BJ (cell line): Measurements from ENCODE around the gene PKD2. TPM values are rescaled to one million over a fixed set of nuclear protein-coding genes. Genes with fewer than 3 reads are reported as not detected.

Source experiments
- CTCF ChIA-PET: fragments of 350-600 bp; formaldehyde crosslinking; extraction: SDS; loops from one replicate; lab custom pipeline; 2021; ENCODE audit warnings: antibody characterized with exemption, inconsistent platforms; lab: Yijun Ruan, JAX
- POLR2A ChIA-PET: fragments of 300-600 bp; sonication (Branson Sonifier 250); formaldehyde crosslinking; extraction: SDS; loops from one replicate; lab custom pipeline; 2021; ENCODE audit warnings: antibody characterized with exemption; lab: Charles Lee
- DNase-seq: peaks from one replicate; pipeline ENCODE4 v3.0.0-alpha.2; 2011; ENCODE audit warnings: low read depth
- H3K27me3 ChIP-seq: 2 replicates; pipeline ENCODE4 v1.6.0; 2011; ENCODE audit warnings: low read length; ENCODE audit not compliant: control insufficient read depth, insufficient read depth
- H3K36me3 ChIP-seq: 2 replicates; pipeline ENCODE4 v1.5.1; 2011; ENCODE audit warnings: low read length; ENCODE audit not compliant: control insufficient read depth, insufficient read depth
- H3K4me3 ChIP-seq: 2 replicates; pipeline ENCODE4 v1.5.1; 2011; ENCODE audit warnings: low read depth, mild to moderate bottlenecking, control low read depth, low read length
- polyA plus RNA-seq: library from polyadenylated mRNA; depleted of rRNA; stranded (reverse); fragments of >200 nt; gene quantifications from 2 replicates; pipeline ENCODE4 v1.2.3, GENCODE V29; 2011
- TF ChIP-seq, protein P1 (sequence below): IDR thresholded peaks from 2 replicates; pipeline ENCODE4 v1.5.1; 2011; ENCODE audit warnings: low read depth, mild to moderate bottlenecking, control low read depth, inconsistent platforms, low read length, moderate library complexity; ENCODE audit not compliant: insufficient read depth

PKD2 gene
- polyA plus RNA-seq, 1 experiment = 67.0 TPM

DNA sequence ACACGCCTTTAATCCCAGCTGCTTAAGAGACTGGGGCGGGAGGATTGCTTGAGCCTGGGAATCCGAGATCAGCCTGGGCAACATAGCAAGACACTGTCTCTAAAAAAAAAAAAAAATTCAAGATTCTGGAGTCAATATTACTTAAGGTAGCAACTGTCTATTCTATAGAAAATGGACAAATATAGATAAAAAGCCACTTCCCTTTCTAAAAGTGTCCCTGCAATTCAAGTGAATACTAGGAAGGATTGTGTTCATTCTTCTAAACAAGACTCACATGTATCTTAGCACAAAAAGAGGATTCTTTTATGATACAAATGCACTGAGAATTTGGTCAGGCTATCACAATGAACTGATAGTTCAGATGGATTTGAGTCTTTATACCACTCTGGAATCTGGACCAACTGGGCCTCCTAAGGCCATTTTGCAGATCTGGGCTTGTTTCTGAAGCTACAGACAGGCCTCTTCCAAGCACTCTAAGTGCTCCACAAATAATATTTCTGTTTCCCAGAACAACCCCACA lies 7.0 kb downstream of the PKD2 start:
- ChIA-PET CTCF (interaction anchor here (1.5 kb wide), 1 partner anchor 19 kb away, joined by 3 read pairs; no protein-coding TSS in a partner anchor), POLR2A (no interaction called here)
- Histone ChIP-seq H3K36me3 (peaks cover 1% of the 10 kb centered on the region; the same call in 1 of the 2 replicates), H3K27me3 (no peaks in the 10 kb centered on the region), H3K4me3 (no peak overlapping the region)
- no peak for DNase-seq
- TF ChIP-seq, protein P1, sequence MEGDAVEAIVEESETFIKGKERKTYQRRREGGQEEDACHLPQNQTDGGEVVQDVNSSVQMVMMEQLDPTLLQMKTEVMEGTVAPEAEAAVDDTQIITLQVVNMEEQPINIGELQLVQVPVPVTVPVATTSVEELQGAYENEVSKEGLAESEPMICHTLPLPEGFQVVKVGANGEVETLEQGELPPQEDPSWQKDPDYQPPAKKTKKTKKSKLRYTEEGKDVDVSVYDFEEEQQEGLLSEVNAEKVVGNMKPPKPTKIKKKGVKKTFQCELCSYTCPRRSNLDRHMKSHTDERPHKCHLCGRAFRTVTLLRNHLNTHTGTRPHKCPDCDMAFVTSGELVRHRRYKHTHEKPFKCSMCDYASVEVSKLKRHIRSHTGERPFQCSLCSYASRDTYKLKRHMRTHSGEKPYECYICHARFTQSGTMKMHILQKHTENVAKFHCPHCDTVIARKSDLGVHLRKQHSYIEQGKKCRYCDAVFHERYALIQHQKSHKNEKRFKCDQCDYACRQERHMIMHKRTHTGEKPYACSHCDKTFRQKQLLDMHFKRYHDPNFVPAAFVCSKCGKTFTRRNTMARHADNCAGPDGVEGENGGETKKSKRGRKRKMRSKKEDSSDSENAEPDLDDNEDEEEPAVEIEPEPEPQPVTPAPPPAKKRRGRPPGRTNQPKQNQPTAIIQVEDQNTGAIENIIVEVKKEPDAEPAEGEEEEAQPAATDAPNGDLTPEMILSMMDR = no peak

DNA sequence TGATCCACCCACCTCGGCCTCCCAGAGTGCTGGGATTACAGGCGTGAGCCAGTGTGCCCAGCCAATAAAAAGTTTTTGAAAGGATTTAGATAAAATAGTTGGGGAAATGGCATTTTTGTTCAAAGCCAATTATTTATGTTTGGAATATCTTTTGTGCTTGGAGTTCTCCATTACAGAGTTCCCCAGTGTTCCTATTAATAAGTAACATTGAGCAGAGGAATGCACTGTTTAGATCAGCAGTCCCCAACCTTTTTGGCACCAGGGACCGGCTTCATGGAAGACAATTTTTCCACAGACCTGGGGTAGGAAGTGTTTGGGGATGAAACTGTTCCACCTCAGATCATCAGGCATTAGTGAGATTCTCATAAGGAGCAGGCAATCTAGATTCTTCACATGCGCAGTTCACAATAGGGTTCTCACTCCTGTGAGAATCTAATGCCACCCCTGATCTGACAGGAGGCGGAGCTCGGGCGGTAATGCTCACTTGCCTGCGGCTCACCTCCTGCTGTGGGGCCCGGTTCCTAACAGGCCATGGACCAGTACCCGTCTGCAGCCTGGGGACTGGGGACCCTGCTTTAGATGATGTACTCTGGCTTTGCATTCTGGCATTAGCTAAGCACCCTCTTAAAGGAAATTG lies 8.3 kb downstream of the PKD2 start:
- no peak for DNase-seq
- no peak overlapping the region for H3K4me3 ChIP-seq
- TF ChIP-seq, protein P1 = no peak
- H3K27me3 ChIP-seq = no peaks in the 10 kb centered on the region
- CTCF ChIA-PET = interaction anchor here (0.7 kb wide), 1 partner anchor 11 kb away, joined by 3 read pairs; no protein-coding TSS in a partner anchor
- POLR2A ChIA-PET = no interaction called here
- H3K36me3 ChIP-seq = peaks cover 1% of the 10 kb centered on the region; the same call in 1 of the 2 replicates

DNA sequence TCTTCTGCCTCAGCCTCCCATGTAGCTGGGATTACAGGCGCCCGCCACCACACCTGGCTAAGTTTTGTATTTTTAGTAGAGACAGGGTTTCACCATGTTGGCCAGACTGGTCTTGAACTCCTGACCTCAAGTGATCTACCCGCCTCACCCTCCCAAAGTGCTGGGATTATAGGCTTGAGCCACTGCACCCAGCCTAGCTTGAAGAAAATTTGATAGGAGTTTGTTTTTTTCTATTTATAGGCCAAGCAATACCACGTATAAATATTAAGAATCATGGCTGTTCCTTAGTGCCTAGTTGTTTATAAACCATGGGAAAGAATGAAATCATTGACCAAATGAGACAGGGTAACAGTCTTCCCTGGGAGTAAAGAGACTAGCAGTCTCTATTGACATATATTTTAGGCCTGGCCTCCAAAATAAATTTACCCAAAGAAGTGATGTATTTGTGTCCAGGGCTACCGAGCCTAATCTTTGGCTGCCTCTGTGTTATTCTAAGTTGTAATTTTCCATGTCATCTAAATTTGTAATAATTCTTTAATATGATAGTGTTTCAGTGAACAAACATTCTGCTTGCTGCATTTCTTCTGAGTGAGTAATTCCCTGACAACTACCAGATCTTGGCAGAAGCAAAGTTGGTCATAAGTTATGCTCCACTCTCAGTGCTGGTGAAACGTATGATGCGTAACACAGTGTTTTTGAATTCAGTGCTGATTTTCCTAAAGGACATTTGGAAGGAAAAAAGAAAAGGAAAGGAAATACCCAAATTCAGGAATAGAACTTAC lies 10.3 kb downstream of the PKD2 start:
- ChIA-PET POLR2A (no interaction called here), CTCF (no interaction called here)
- TF ChIP-seq, protein P1 = no peak
- no peaks in the 10 kb centered on the region for H3K27me3 ChIP-seq
- peaks cover 1% of the 10 kb centered on the region; the same call in 1 of the 2 replicates for H3K36me3 ChIP-seq
- no peak overlapping the region for H3K4me3 ChIP-seq
- peak; percentile 88 for DNase-seq

DNA sequence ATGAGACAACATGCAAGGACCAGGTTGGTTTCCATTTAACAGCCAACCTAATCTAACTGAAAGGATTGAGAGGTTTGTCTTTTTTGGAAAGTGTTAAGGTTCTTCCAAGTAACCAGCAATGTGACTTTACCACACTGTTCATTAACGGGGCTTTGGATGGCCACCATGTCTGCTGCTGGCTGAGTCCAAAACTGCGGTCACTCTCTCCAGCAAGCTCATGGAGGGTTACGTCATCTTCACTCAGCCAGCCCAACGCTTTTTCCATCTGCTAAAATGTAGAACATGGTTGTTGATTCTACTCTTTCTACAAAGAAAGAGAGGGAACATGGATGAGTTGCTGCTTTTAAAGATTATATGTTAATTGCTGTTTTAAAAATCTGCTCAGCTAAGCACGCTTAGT lies 11.0 kb downstream of the PKD2 start:
- TF ChIP-seq, protein P1 = no peak
- POLR2A ChIA-PET = no interaction called here
- Histone ChIP-seq H3K4me3 (no peak overlapping the region), H3K27me3 (no peaks in the 10 kb centered on the region), H3K36me3 (peaks cover 2% of the 10 kb centered on the region; the same call in 1 of the 2 replicates)
- CTCF ChIA-PET = no interaction called here
- DNase-seq = peak; percentile 54

DNA sequence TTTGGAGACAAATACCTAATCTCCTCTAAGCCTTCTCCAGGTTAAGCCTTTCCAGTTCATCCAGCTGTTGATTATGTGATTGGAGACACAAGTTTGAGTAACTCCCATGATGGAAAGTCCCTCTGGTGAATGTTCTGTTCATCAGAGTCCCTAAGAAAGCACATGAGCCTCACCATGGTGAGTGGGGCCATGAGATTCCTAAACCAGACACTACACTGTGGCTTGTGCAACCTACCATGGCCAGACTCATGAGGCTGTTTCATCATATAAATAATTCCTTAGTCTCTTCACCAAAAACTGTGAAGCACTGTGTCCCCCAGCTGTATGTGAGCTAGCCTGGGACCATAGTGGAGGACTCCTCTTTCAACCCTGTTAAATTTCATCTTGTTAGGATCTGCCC lies 14.4 kb downstream of the PKD2 start:
- TF ChIP-seq, protein P1 = no peak
- ChIA-PET POLR2A (interaction anchor here (0.6 kb wide), 1 partner anchor 8 kb away, joined by 3 read pairs; no protein-coding TSS in a partner anchor), CTCF (interaction anchor here (0.6 to 2.4 kb wide), 4 partner anchors 11 to 648 kb away, joined by 3 to 12 read pairs (median 4); no protein-coding TSS in a partner anchor)
- H3K27me3 ChIP-seq = no peaks in the 10 kb centered on the region
- DNase-seq = no peak
- peaks cover 4% of the 10 kb centered on the region for H3K36me3 ChIP-seq
- no peak overlapping the region for H3K4me3 ChIP-seq
